ENCODE data around the gene PRKCE. TPM values are rescaled to one million over a fixed set of nuclear protein-coding genes. Genes with fewer than 3 reads are reported as not detected.
"Not testable (repeated sequence)": the region's sequence is repeated elsewhere in the genome, so short reads cannot be mapped to it uniquely, and the experiment has no call there.

PRKCE gene
- total and polyA plus RNA-seq, 2 experiments from 2014 or later, result 13.2 to 19.2 TPM

DNA sequence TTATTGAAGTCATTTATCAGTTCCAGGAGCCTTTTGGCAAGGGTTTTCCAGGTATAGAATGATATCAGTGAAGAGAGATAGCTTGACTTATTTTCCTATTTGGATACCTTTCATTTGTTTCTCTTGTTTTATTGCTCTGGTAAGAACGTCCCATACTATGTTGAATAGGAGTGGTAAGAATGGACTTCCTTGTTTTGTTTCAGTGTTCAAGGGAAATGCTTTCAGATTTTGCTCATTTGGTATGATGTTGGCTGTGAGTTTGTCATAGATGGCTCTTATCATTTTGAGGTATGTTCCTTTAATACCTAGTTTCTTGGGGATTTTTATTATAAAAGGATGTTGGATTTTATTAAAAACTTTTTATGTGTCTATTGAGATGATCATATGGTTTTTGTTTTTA, 558.6 kb downstream of the PRKCE start:
- Histone ChIP-seq H3K4me3 (no peak overlapping the region), H3K9me3 (ENCODE audit: low read depth) (no peaks in the 10 kb centered on the region), H3K4me1 (ENCODE audit: low read depth) (no peaks in the 10 kb centered on the region), H3K36me3 (no peaks in the 10 kb centered on the region), H3K27ac (no peak overlapping the region), H3K27me3 (no peaks in the 10 kb centered on the region)
- no peak for DNase-seq (ENCODE audit: low read depth in 1 of 2, low spot score in 1 of 2)
- no peak for TF ChIP-seq CTCF (IDR thresholded peaks at IDR 0.05; ENCODE audit: low read depth, low read length)

- Histone ChIP-seq H3K27me3 (no peaks in the 10 kb centered on the region), H3K4me1 (ENCODE audit: low read depth) (no peaks in the 10 kb centered on the region), H3K4me3 (no peak overlapping the region)
These were observed 560.0 kb downstream of the PRKCE start for GRCh38 chr2:46211461-46211860.

DNA sequence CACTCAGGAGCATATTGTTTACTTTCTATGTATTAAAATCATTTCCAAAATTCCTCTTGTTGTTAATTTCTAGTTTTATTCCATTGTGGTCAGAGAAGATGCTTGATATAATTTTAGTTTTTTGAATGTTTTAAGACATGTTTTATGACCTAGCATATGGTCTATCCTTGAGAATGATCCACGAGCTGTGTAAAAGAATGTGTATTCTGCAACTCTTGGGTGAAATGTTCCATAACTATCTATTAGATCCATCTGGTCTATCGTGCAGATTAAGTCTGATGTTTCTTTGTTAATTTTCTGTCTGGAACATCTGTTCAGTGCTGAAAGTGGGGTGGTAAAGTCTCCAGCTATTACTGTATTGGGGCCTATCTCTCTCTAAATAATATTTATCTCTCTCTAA, 562.4 kb downstream of the PRKCE start:
- H3K9me3 ChIP-seq (ENCODE audit: low read depth), result no peaks in the 10 kb centered on the region
- DNase-seq (ENCODE audit: low read depth in 1 of 2, low spot score in 1 of 2), result no peak

More at GRCh38 chr2:46211461-46211860, 560.0 kb downstream of the PRKCE start:
- Histone ChIP-seq H3K9me3 (ENCODE audit: low read depth) (no peaks in the 10 kb centered on the region), H3K27ac (no peak overlapping the region), H3K36me3 (no peaks in the 10 kb centered on the region)
- TF ChIP-seq CTCF (IDR thresholded peaks at IDR 0.05; ENCODE audit: low read depth, low read length), result no peak
- DNase-seq (ENCODE audit: low read depth in 1 of 2, low spot score in 1 of 2), result no peak

GRCh38 chr2:46216213-46216612, 564.7 kb downstream of the PRKCE start:
- Histone ChIP-seq H3K4me1 (ENCODE audit: low read depth) (no peaks in the 10 kb centered on the region), H3K27ac (no peak overlapping the region), H3K36me3 (no peaks in the 10 kb centered on the region), H3K4me3 (no peak overlapping the region), H3K9me3 (ENCODE audit: low read depth) (no peaks in the 10 kb centered on the region), H3K27me3 (no peaks in the 10 kb centered on the region)
- no peak for TF ChIP-seq CTCF (IDR thresholded peaks at IDR 0.05; ENCODE audit: low read depth, low read length)
- no peak for DNase-seq (ENCODE audit: low read depth in 1 of 2, low spot score in 1 of 2)

More for the DNA sequence above, 562.4 kb downstream of the PRKCE start:
- Histone ChIP-seq H3K4me1 (ENCODE audit: low read depth) (no peaks in the 10 kb centered on the region), H3K27ac (no peak overlapping the region), H3K36me3 (no peaks in the 10 kb centered on the region), H3K4me3 (no peak overlapping the region), H3K27me3 (no peaks in the 10 kb centered on the region)
- TF ChIP-seq CTCF (IDR thresholded peaks at IDR 0.05; ENCODE audit: low read depth, low read length), result no peak

GRCh38 chr2:46223514-46223913, 572.0 kb downstream of the PRKCE start:
- not testable (repeated sequence) for H3K4me1 ChIP-seq (ENCODE audit: low read depth); H3K36me3 ChIP-seq; DNase-seq (ENCODE audit: low read depth in 1 of 2, low spot score in 1 of 2); H3K9me3 ChIP-seq (ENCODE audit: low read depth); H3K4me3 ChIP-seq; H3K27ac ChIP-seq; H3K27me3 ChIP-seq

GRCh38 chr2:46225150-46225625, 573.7 kb downstream of the PRKCE start:
- no peaks in the 10 kb centered on the region for H3K9me3 ChIP-seq (ENCODE audit: low read depth)
- no peak for DNase-seq (ENCODE audit: low read depth in 1 of 2, low spot score in 1 of 2)
- no peaks in the 10 kb centered on the region for H3K27me3 ChIP-seq
- no peak overlapping the region for H3K27ac ChIP-seq
- H3K36me3 ChIP-seq, result no peaks in the 10 kb centered on the region
- TF ChIP-seq CTCF (IDR thresholded peaks at IDR 0.05; ENCODE audit: low read depth, low read length), result no peak
- no peak overlapping the region for H3K4me3 ChIP-seq
- H3K4me1 ChIP-seq (ENCODE audit: low read depth), result no peaks in the 10 kb centered on the region
